Caki2 (cell line): ENCODE results near the gene MAP3K5. TPM values are rescaled to one million over a fixed set of nuclear protein-coding genes. Genes with fewer than 3 reads are reported as not detected.
"Not testable (repeated sequence)": the region's sequence is repeated elsewhere in the genome, so short reads cannot be mapped to it uniquely, and the experiment has no call there.

Experiments
- DNase-seq: peaks from one replicate; pipeline ENCODE4 v3.0.0-alpha.2; 2015; ENCODE audit warnings: low read depth
- in situ Hi-C: cut with HindIII; loops from 2 replicates; pipeline ENCODE4 v1.10.0; 2016; ENCODE audit warnings: low sequenced_read_pairs, low pct_unique_long_range_greater_than_20kb, mixed read lengths
- total RNA-seq: library from RNA; depleted of rRNA; stranded (reverse); fragments of >200 nt; shearing (Covaris generic); gene quantifications from 2 replicates; pipeline ENCODE4 v1.2.3, GENCODE V29; 2014; ENCODE audit warnings: low replicate concordance

The MAP3K5 gene
- total RNA-seq, 1 experiment from 2014 or later = 7.0 TPM

- in situ Hi-C loops = no loop called here
- DNase-seq = no peak
Observed at GRCh38 chr6:136798044-136798443, 5.8 kb upstream of the MAP3K5 start.

DNA sequence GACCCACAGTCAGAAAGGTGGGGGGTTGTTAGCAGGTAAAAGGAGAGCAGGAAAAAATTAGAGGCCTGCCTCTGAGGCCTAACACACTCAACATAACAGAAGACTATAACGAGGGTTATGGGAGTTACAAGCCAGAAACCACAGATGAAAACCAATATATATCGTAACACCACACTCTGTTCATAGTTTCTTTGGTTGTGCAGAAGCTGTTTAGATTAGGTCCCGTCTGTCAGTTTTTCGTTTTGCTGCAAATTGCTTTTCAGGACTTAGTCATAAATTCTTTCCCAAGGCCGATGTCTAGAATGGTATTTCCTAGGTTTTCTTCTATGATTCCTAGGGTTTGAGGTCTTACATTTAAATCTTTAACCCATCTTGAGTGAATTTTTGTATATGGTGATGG lies 3.7 kb upstream of the MAP3K5 start:
- in situ Hi-C loops = no loop called here
- no peak for DNase-seq

GRCh38 chr6:136795386-136795785 lies 3.1 kb upstream of the MAP3K5 start:
- DNase-seq = no peak
- in situ Hi-C loops = no loop called here

GRCh38 chr6:136793363-136793762 lies 1.1 kb upstream of the MAP3K5 start:
- in situ Hi-C loops = no loop called here
- DNase-seq = no peak

- no peak for DNase-seq
- in situ Hi-C loops = no loop called here
Observed at GRCh38 chr6:136792095-136792409, 225 bp downstream of the MAP3K5 start.

DNA sequence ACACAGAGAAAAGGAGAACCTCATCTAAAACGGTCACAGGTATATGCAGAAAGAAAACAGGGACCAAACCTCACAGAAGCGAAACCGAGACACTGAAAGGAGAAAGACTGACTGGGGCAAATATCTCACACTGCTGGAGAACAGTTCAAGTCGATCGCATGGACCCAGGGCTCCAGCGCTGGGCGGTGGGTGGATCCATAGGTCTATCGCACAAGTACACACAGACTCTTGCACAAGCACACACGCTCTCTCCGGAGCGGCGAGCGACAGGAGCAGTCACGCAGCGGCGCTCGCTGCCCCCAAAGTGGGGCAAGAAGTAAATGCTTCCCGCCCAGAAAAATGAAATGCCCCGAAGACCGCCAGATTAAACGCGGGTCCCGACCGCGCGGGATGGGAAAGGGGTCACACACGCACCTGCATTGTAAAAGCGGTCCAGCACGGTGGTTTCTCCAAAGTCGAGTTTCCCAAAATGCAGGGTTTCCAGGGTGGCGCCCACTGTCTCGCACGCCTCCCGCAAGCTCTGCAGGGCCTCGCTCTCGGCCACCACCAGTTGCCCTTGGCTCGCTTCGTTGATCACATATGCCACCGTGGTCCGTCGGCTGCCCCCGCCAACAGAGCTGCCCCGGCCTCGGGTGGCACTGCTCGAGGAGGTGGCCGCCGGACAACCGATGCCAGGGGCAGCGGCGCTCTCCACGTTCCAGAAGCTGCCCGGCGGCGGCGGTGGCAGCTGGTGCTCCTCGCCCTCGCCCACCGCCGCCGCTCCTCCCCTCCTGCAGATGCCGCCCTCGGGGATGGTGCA lies 782 bp downstream of the MAP3K5 start:
- peak; percentile 60 for DNase-seq
- in situ Hi-C loops = no loop called here

- in situ Hi-C loops = no loop called here
- DNase-seq = no peak
Observed at GRCh38 chr6:136790411-136791295, 1.6 kb downstream of the MAP3K5 start.

DNA sequence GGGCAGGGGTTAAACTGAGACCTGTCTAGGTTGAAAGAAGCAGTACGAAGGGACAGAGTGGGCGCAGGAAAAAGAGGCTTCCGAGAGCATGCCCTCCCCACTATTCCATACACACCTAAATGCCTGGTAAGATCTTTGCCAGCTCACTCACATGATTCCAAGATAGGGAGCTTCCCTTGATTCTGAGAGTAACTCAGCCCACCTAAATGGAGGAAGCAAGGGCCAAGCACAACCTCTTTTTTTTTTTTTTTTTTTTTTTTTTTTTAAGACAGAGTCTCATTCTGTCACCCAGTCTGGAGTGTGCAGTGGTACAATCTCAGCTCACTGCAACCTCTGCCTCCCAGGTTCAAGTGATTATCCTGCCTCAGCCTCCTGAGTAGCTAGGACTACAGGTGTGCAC lies 2.8 kb downstream of the MAP3K5 start:
- DNase-seq, in situ Hi-C loops: not testable (repeated sequence)

DNA sequence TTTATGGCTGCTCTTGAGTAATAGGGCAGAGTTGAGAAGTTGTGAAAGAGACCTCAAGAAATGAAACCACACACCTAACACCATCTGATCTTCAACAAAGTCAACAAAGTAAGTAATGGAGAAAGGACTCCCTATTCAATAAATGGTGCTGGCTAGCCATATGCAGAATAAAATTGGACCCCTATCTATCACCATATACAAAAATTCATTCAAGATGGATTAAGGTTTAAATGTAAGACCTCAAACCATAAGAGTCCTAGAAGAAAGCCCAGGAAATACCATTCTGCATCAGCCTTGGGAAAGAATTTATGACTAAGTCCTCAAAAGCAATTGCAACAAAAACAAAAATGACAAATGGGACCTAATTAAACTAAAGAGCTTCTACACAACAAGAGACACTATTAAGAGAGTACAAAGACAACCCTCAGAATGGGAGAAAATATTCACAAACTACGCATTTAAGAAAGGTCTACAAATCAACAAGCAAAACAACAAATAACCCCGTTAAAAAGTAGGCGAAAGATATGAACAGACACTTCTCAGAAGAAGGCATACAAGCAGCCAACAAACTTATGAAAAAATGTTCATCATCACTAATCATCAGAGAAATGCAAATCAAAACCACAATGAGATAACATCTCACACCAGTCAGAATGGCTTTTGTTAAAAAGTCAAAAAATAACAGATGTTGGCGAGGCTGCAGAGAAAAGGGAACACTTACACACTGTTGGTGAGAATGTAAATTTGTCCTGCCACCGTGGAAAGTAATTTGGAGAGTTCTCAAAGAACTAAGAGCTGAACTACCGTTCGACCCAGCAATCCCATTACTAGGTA lies 4.0 kb downstream of the MAP3K5 start:
- in situ Hi-C loops = no loop called here

GRCh38 chr6:136787726-136788068 lies 4.6 kb downstream of the MAP3K5 start:
- DNase-seq = no peak
- in situ Hi-C loops = no loop called here

More for the DNA sequence above, 4.0 kb downstream of the MAP3K5 start:
- no peak for DNase-seq

DNA sequence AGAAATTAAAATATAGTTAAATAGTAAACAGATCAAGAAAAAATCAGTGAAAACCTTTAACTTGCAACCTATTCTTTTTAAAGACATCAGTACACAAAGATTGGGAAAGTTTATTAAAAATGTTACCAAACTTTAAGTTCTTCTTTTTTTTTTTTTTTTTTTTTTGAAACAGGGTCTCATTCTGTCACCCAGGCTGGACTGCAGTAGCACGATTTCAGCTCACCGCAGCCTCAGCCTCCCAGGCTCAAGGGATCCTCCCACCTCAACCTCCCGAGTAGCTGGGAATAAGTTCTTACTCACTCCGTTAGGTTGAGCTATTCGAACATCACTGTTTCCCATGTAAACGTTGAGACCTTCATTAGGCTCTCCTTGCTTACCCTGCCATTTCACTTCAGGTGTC lies 5.6 kb downstream of the MAP3K5 start:
- in situ Hi-C loops = no loop called here

DNA sequence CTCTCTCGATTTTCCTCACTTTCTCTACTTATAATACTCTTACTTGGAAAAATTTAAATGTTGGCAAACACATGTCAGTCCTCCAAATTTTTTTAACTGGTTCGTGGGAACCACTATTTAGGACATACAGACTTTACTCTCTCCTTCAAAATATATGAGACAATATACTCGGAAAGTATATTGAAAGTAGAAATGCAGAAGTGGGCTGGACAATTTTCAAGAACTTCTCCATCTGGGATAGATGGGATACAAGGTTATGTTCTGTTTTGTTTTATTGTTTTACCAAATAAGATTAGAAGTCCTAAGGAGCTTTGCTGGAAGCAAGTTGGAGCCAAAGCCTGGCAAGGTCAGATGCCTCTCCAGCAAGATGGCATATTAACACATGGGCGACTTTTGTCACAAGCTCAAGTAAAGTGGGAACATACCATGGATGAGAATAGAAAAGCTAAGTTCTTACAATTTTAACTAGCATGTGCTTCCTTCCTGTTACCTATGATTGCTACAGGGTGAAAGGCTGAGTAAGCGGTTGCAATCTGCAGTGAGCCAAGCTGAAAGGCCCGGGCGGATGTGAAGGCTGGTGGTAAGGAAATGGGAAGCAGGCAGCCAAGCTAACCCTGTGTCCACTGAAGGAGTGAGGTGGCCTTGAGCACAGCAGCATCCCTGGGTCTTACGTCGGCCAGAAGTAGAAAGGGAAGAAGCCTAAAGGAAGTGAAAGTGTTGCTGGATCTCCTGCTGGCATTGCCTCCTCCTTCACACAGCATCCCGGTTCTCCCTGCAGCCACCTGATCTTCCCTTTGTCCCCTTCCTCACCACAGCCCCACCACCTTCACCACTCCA lies 7.1 kb downstream of the MAP3K5 start:
- in situ Hi-C loops = no loop called here
- no peak for DNase-seq

More for the DNA sequence above, 5.6 kb downstream of the MAP3K5 start:
- no peak for DNase-seq

DNA sequence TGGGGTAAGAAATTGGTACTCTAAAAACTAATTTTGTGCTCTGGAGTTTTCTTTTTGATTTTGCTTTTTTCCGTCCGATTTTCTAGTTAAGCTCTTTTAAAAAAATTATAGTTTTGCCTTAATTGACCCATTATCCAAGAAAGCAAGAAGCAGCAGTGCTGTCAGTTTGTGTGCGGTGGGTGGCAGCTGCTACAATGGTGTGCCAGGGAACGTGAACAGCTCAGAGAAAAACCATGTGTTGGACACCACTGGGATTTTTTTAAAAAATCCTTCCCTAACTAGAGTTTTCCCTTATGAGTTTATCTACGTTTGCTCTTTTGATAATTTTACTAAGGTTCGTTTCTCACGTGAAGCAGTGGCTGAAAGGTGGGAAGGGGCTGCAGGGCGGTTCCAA lies 8.0 kb downstream of the MAP3K5 start:
- DNase-seq = no peak
- in situ Hi-C loops = no loop called here

DNA sequence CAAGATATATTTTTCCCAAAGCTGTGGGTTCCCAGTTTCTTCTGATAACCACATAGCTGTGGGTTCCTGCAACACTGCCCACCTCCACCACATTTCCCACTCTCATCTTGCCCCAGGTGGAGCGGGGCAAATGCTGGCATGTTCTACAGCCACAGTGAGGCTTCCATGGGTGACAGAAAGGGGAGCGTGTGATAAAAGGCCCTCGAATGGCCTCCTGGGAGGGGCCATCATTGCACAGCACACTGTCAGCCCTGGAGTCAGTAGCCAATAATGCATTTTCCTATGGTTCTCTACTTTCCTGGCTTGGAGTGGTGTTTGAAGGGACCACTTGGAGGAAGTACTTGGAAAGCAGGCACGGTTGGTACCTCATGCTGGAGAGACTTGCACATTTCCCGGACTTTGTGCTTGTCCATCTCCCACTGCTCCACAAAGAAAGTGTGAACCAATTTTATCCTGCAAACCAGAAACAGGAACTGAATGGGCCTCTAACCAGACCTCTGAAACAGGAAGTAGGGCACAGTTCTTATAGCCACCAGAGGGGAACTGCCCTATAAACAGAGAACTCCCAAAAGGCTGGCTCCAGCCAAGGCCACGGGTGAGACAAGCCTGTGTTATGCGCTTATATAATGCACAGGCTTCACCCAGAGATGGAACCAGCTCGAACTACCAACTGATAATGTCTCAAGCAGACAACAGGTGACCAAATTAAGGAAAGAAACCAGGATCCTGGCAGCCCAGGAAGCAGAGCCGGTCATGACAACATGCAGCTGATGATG lies 8.6 kb downstream of the MAP3K5 start:
- no peak for DNase-seq
- in situ Hi-C loops = no loop called here

DNA sequence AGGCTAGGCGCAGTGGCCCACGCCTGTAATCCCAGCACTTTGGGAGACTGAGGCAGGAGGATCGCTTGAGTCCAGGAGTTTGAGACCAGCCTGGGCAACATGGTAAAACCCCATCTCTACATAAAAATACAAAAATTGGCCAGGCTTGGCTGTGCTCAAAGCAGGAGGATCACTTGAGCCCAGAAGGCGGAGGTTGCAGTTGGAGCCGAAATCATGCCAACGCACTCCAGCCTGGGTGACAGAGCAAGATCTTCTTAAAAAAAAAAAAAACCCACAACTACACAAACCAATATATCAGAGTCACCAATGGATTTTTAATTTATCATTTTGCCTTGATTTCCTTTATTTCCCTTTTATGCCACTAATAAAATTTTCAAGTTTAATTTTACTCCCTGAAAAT lies 9.3 kb downstream of the MAP3K5 start:
- in situ Hi-C loops = no loop called here
- no peak for DNase-seq

DNA sequence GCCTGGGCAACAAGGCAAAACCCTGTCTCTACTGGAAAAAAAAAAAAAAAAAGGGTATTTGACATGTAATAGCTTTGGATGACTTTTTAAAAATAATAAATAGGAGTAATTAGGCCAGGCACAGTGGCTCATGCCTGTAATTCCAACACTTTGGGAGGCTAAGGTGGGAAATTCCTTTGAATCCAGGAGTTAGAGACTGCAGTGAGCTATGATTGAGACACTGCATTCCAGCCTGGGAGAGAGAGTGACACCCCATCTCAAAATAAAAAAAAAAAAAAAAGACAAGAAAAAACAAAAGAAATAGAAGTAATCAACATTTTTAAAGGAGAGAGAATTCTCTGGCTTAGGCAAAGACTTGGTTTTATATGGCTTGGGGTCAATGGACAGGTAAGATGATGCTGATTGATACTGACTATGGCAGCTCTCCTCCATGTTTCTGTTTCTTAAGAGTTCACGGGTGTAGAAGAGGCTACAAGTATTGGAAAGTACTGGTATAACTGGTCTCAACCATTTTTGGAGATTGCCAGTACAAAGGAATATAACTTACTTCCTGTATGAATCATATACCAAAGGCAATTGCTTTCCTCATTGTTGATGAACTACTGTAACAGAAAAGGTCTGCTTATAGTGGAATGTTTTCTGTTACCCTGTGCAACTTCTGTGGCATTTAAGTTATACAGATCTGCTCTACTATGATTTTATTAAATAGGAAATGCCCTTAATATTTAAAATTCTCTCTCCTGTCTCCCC lies 10.1 kb downstream of the MAP3K5 start:
- in situ Hi-C loops = no loop called here
- no peak for DNase-seq

DNA sequence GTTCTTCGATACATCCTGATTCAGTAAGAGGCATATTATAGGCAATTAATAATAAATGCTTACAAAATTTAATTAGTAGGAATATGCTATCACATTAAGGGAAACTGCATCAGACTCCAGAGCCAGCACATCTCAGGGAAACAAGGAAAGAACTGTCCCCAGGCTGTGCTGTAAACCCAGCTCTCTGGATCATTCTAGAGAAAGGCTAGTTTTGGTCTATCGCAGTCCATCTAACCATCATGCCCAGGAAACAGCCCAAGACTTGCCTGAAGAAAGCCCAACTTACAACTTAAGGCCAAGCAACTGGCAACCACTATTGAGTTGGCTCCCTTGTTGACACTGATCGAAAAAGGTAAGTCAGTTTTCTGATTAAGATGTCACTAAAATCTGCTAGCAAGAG lies 11.3 kb downstream of the MAP3K5 start:
- in situ Hi-C loops = no loop called here
- DNase-seq = no peak
